Measurements from ENCODE around the gene CDC42EP4.

GRCh38 chr17:73285916-73286862, 25.6 kb downstream of the CDC42EP4 start:
- no peak for TF ChIP-seq CTCF (IDR thresholded peaks at IDR 0.05; ENCODE audit: borderline replicate concordance, extremely low read depth, low read length, poor library complexity, severe bottlenecking)
- no peak for TF ChIP-seq EZH2 (IDR thresholded peaks at IDR 0.05; ENCODE audit: borderline replicate concordance, low read depth, low read length, severe bottlenecking)

All from DND-41 (cell line).